ENCODE data around the gene ABCF2. TPM values are rescaled to one million over a fixed set of nuclear protein-coding genes. Genes with fewer than 3 reads are reported as not detected.

Gene ABCF2
- total RNA-seq, 2 donors from 2014 or later: 43.3 to 48.9 TPM

- Histone ChIP-seq H3K36me3 (ENCODE audit: control insufficient read depth, insufficient read depth, low read length) (no peaks in the 10 kb centered on the region), H3K9me3 (ENCODE audit: control insufficient read depth, low read length) (no peaks in the 10 kb centered on the region), H3K27ac (ENCODE audit: low read depth, low read length) (no peak overlapping the region), H3K4me1 (ENCODE audit: control insufficient read depth, insufficient read depth, low read length) (no peaks in the 10 kb centered on the region), H3K27me3 (ENCODE audit: control insufficient read depth, insufficient read depth, low read length, poor library complexity, severe bottlenecking) (no peaks in the 10 kb centered on the region), H3K9ac (ENCODE audit: extremely low read depth, low read length, poor library complexity, severe bottlenecking) (no peak overlapping the region), H3K4me3 (ENCODE audit: low read length) (no peak overlapping the region)
- H3K36me3 Mint-ChIP-seq (ENCODE audit: low read depth): no peaks in the 10 kb centered on the region
- H3K4me1 Mint-ChIP-seq: no peaks in the 10 kb centered on the region
- TF ChIP-seq CTCF (conservative IDR thresholded peaks at IDR 0.05): no peak
- no peaks in the 10 kb centered on the region for H3K9me3 Mint-ChIP-seq
- peaks cover 10% of the 10 kb centered on the region for H3K27me3 Mint-ChIP-seq (ENCODE audit: insufficient read depth)
- DNase-seq: no peak
- H3K27ac Mint-ChIP-seq: no peak overlapping the region
- H3K4me3 Mint-ChIP-seq: no peak overlapping the region
- 96 to 99% methylated on average over 10 of the region's 10 CpGs for WGBS, 2 experiments (ENCODE audit: insufficient coverage in 1 of 2, insufficient read length in 1 of 2)
These were observed 42.5 kb upstream of the ABCF2 start for GRCh38 chr7:151269511-151269910.

- no peak for DNase-seq
- H3K27ac Mint-ChIP-seq: no peak overlapping the region
- no peak overlapping the region for H3K4me3 Mint-ChIP-seq
- no peak overlapping the region for H3K4me3 ChIP-seq (ENCODE audit: low read length)
- H3K27ac ChIP-seq (ENCODE audit: low read depth, low read length): no peak overlapping the region
- H3K27me3 ChIP-seq (ENCODE audit: control insufficient read depth, insufficient read depth, low read length, poor library complexity, severe bottlenecking): no peaks in the 10 kb centered on the region
- no peaks in the 10 kb centered on the region for H3K9me3 ChIP-seq (ENCODE audit: control insufficient read depth, low read length)
- H3K9ac ChIP-seq (ENCODE audit: extremely low read depth, low read length, poor library complexity, severe bottlenecking): no peak overlapping the region
- peaks cover 17% of the 10 kb centered on the region for H3K4me1 Mint-ChIP-seq
- 87 to 95% methylated on average over 5 to 9 of the region's 9 CpGs for WGBS, 2 experiments (ENCODE audit: insufficient coverage in 1 of 2, insufficient read length in 1 of 2)
- H3K36me3 ChIP-seq (ENCODE audit: control insufficient read depth, insufficient read depth, low read length): no peaks in the 10 kb centered on the region
- no peaks in the 10 kb centered on the region for H3K9me3 Mint-ChIP-seq
- no peaks in the 10 kb centered on the region for H3K36me3 Mint-ChIP-seq (ENCODE audit: low read depth)
- H3K27me3 Mint-ChIP-seq (ENCODE audit: insufficient read depth): peaks cover 17% of the 10 kb centered on the region
- no peak for TF ChIP-seq CTCF (conservative IDR thresholded peaks at IDR 0.05)
- peaks cover 13% of the 10 kb centered on the region for H3K4me1 ChIP-seq (ENCODE audit: control insufficient read depth, insufficient read depth, low read length)
These were observed 38.4 kb upstream of the ABCF2 start for GRCh38 chr7:151265351-151265931.

GRCh38 chr7:151264615-151265014, 37.6 kb upstream of the ABCF2 start:
- H3K4me3 ChIP-seq (ENCODE audit: low read length): no peak overlapping the region
- no peaks in the 10 kb centered on the region for H3K36me3 ChIP-seq (ENCODE audit: control insufficient read depth, insufficient read depth, low read length)
- no peak overlapping the region for H3K4me3 Mint-ChIP-seq
- no peak overlapping the region for H3K27ac ChIP-seq (ENCODE audit: low read depth, low read length)
- H3K27ac Mint-ChIP-seq: no peak overlapping the region
- peaks cover 2% of the 10 kb centered on the region for H3K9me3 Mint-ChIP-seq
- H3K36me3 Mint-ChIP-seq (ENCODE audit: low read depth): no peaks in the 10 kb centered on the region
- no peak for TF ChIP-seq CTCF (conservative IDR thresholded peaks at IDR 0.05)
- H3K4me1 ChIP-seq (ENCODE audit: control insufficient read depth, insufficient read depth, low read length): peaks cover 13% of the 10 kb centered on the region
- peaks cover 22% of the 10 kb centered on the region for H3K4me1 Mint-ChIP-seq
- no peak for DNase-seq
- H3K27me3 Mint-ChIP-seq (ENCODE audit: insufficient read depth): peaks cover 20% of the 10 kb centered on the region
- H3K9ac ChIP-seq (ENCODE audit: extremely low read depth, low read length, poor library complexity, severe bottlenecking): no peak overlapping the region
- H3K9me3 ChIP-seq (ENCODE audit: control insufficient read depth, low read length): no peaks in the 10 kb centered on the region
- WGBS, 2 experiments (ENCODE audit: insufficient coverage in 1 of 2, insufficient read length in 1 of 2): 84 to 88% methylated on average over 4 to 5 of the region's 5 CpGs
- no peaks in the 10 kb centered on the region for H3K27me3 ChIP-seq (ENCODE audit: control insufficient read depth, insufficient read depth, low read length, poor library complexity, severe bottlenecking)

All from endodermal cell (in vitro differentiated cells).